Right cardiac atrium (tissue), 5 donors: Measurements from ENCODE around the gene UBQLN1. TPM values are rescaled to one million over a fixed set of nuclear protein-coding genes. Genes with fewer than 3 reads are reported as not detected.

Experiments
- ATAC-seq, 2 donors: fragments of 200-7000 bp; cut with Tn5 transposase; one replicate each; pipeline versions ENCODE4 v1.8.0 to v1.9.1; 2020; ENCODE audit warnings: moderate library complexity in 2 of 2, mild to moderate bottlenecking in 1 of 2
- DNase-seq, 3 donors: peaks; one replicate each; pipeline ENCODE4 v3.0.0-alpha.2; 2020
- H3K27ac ChIP-seq: one replicate; pipeline ENCODE4 v1.5.1; 2013; ENCODE audit warnings: mild to moderate bottlenecking, low read length, control low read depth, moderate library complexity
- H3K27me3 ChIP-seq: one replicate; pipeline ENCODE4 v1.6.1; 2013; ENCODE audit not compliant: control insufficient read depth, insufficient read depth
- H3K4me1 ChIP-seq: one replicate; pipeline ENCODE4 v1.6.1; 2013; ENCODE audit warnings: low read length; ENCODE audit not compliant: control insufficient read depth, insufficient read depth
- H3K4me3 ChIP-seq: one replicate; pipeline ENCODE4 v1.5.1; 2013; ENCODE audit warnings: low read length, control low read depth
- H3K9me3 ChIP-seq: one replicate; pipeline ENCODE4 v1.6.1; 2013; ENCODE audit warnings: low read length; ENCODE audit not compliant: control insufficient read depth
- WGBS: extraction: QIAGEN DNeasy Blood & Tissue Kit; methylation state at CpG from one replicate; pipeline ENCODE4 v1.1.7; 2013; 5-methylcytosine and 5-hydroxymethylcytosine counted together
- intact Hi-C, 4 donors: fragments of 100-400 bp; cut with DNase I; formaldehyde crosslinking; loops; one replicate each; pipeline versions ENCODE4 v1.11.0 to v1.14.0; 2022 to 2023
- polyA plus RNA-seq: library from polyadenylated mRNA; stranded (reverse); fragments of 200-250 nt; gene quantifications from one replicate; pipeline ENCODE4 v1.2.3, GENCODE V29; 2013
- total RNA-seq, 4 donors: library from RNA; stranded (reverse); fragmentation: NEBNext Ultra II Directional; extraction: Animal tissue kit (Norgen Biotek cat#: 25700); gene quantifications; one replicate each; pipeline ENCODE4 v1.2.1, GENCODE V29; 2021
- donor health status: healthy with polysubstance abuse.
- donor health status: DM: no; HTN: yes; CAD: no.
- donor health status: DM: no; HTN: no; CAD: no.
- donor health status: DM: no; HTN: yes; CAD: no; lungs with severe emphysema.
- donor health status: DM: yes; HTN: yes; CAD: no.

UBQLN1 gene
- total and polyA plus RNA-seq, 5 donors = 31.8 to 88.8 (median 86.4) TPM

GRCh38 chr9:83656032-83656680, 51.6 kb downstream of the UBQLN1 start:
- Histone ChIP-seq H3K27me3 (no peaks in the 10 kb centered on the region), H3K4me3 (no peak overlapping the region), H3K27ac (no peak overlapping the region), H3K4me1 (no peaks in the 10 kb centered on the region), H3K9me3 (no peaks in the 10 kb centered on the region)
- DNase-seq (no peak), ATAC-seq (no peak)
- 80% methylated on average over 2 of the region's 2 CpGs for WGBS
- intact Hi-C loops = no loop called here

GRCh38 chr9:83655433-83655832, 52.3 kb downstream of the UBQLN1 start:
- Histone ChIP-seq H3K27ac (no peak overlapping the region), H3K9me3 (no peaks in the 10 kb centered on the region), H3K27me3 (no peaks in the 10 kb centered on the region), H3K4me3 (no peak overlapping the region), H3K4me1 (no peaks in the 10 kb centered on the region)
- no peak for DNase-seq
- ATAC-seq = no peak
- intact Hi-C loops = no loop called here
- 49% methylated on average over 1 of the region's 1 CpG for WGBS

- no peaks in the 10 kb centered on the region for H3K9me3 ChIP-seq
- H3K4me1 ChIP-seq = peaks cover 2% of the 10 kb centered on the region
- DNase-seq (no peak), ATAC-seq (no peak)
- WGBS = 97% methylated on average over 1 of the region's 1 CpG
- no peak overlapping the region for H3K4me3 ChIP-seq
- intact Hi-C loops = no loop called here
- no peaks in the 10 kb centered on the region for H3K27me3 ChIP-seq
- H3K27ac ChIP-seq = no peak overlapping the region
Measured at GRCh38 chr9:83652433-83652832, 55.3 kb downstream of the UBQLN1 start.

- Histone ChIP-seq H3K27me3 (no peaks in the 10 kb centered on the region), H3K27ac (no peak overlapping the region), H3K9me3 (no peaks in the 10 kb centered on the region), H3K4me1 (peaks cover 2% of the 10 kb centered on the region), H3K4me3 (no peak overlapping the region)
- no peak for ATAC-seq
- 96% methylated on average over 2 of the region's 2 CpGs for WGBS
- intact Hi-C loops = no loop called here
- no peak for DNase-seq
Measured at GRCh38 chr9:83651558-83651957, 56.2 kb downstream of the UBQLN1 start.

GRCh38 chr9:83649515-83649914, 58.2 kb downstream of the UBQLN1 start:
- 46% methylated on average over 4 of the region's 4 CpGs for WGBS
- intact Hi-C loops = no loop called here
- Histone ChIP-seq H3K27ac (no peak overlapping the region), H3K4me1 (peaks cover 2% of the 10 kb centered on the region), H3K9me3 (no peaks in the 10 kb centered on the region), H3K27me3 (no peaks in the 10 kb centered on the region), H3K4me3 (no peak overlapping the region)
- ATAC-seq = peak; percentile 73 to 82
- DNase-seq = peak in 1 of 3 donors; percentile 46

- Histone ChIP-seq H3K27ac (no peak overlapping the region), H3K9me3 (no peaks in the 10 kb centered on the region), H3K27me3 (no peaks in the 10 kb centered on the region), H3K4me3 (no peak overlapping the region), H3K4me1 (peaks cover 2% of the 10 kb centered on the region)
- ATAC-seq = peak; percentile 71 to 77
- 47% methylated on average over 8 of the region's 8 CpGs for WGBS
- intact Hi-C loops = no loop called here
- peak; percentile 54 to 86 (median 85) for DNase-seq
Measured at GRCh38 chr9:83649080-83649479, 58.7 kb downstream of the UBQLN1 start.

GRCh38 chr9:83646500-83647239, 61.1 kb downstream of the UBQLN1 start:
- DNase-seq (no peak), ATAC-seq (no peak)
- Histone ChIP-seq H3K27me3 (no peaks in the 10 kb centered on the region), H3K9me3 (no peaks in the 10 kb centered on the region), H3K27ac (no peak overlapping the region), H3K4me3 (no peak overlapping the region), H3K4me1 (peaks cover 2% of the 10 kb centered on the region)
- 56% methylated on average over 8 of the region's 8 CpGs for WGBS
- intact Hi-C loops = no loop called here

GRCh38 chr9:83642793-83643192, 65.0 kb downstream of the UBQLN1 start:
- no peak for DNase-seq
- WGBS = 71% methylated on average over 4 of the region's 4 CpGs

GRCh38 chr9:83639266-83639665, 68.5 kb downstream of the UBQLN1 start:
- no peaks in the 10 kb centered on the region for H3K4me1 ChIP-seq

More at GRCh38 chr9:83642793-83643192, 65.0 kb downstream of the UBQLN1 start:
- Histone ChIP-seq H3K9me3 (no peaks in the 10 kb centered on the region), H3K27ac (no peak overlapping the region), H3K4me3 (no peak overlapping the region), H3K4me1 (no peaks in the 10 kb centered on the region), H3K27me3 (no peaks in the 10 kb centered on the region)
- peak in 1 of 2 donors; percentile 27 for ATAC-seq
- intact Hi-C loops = no loop called here

GRCh38 chr9:83637389-83637788, 70.4 kb downstream of the UBQLN1 start:
- no peak overlapping the region for H3K27ac ChIP-seq
- intact Hi-C loops = no loop called here
- no peak for DNase-seq
- 61% methylated on average over 1 of the region's 1 CpG for WGBS
- no peaks in the 10 kb centered on the region for H3K4me1 ChIP-seq
- H3K27me3 ChIP-seq = no peaks in the 10 kb centered on the region
- H3K4me3 ChIP-seq = no peak overlapping the region
- ATAC-seq = no peak
- no peaks in the 10 kb centered on the region for H3K9me3 ChIP-seq

More at GRCh38 chr9:83639266-83639665, 68.5 kb downstream of the UBQLN1 start:
- no peak for ATAC-seq
- no peak for DNase-seq
- H3K4me3 ChIP-seq = no peak overlapping the region
- H3K9me3 ChIP-seq = no peaks in the 10 kb centered on the region
- no peak overlapping the region for H3K27ac ChIP-seq
- 46% methylated on average over 1 of the region's 1 CpG for WGBS
- intact Hi-C loops = no loop called here
- no peaks in the 10 kb centered on the region for H3K27me3 ChIP-seq

GRCh38 chr9:83636813-83637212, 70.9 kb downstream of the UBQLN1 start:
- Histone ChIP-seq H3K4me1 (no peaks in the 10 kb centered on the region), H3K4me3 (no peak overlapping the region), H3K9me3 (no peaks in the 10 kb centered on the region), H3K27me3 (no peaks in the 10 kb centered on the region), H3K27ac (no peak overlapping the region)
- DNase-seq (no peak), ATAC-seq (no peak)
- intact Hi-C loops = no loop called here
